Upper lobe of left lung (tissue), 4 donors: ENCODE results near the gene ZNF215.

Experiments
- EP300 ChIP-seq, 4 donors: sonication (generic); formaldehyde crosslinking; IDR thresholded peaks; one replicate each; pipeline ENCODE4 v1.5.1; 2017; ENCODE audit warnings: antibody characterized with exemption in 4 of 4, control low read depth in 2 of 4
- POLR2A ChIP-seq, 4 donors: fragments of 450-650 bp; IDR thresholded peaks; one replicate each; pipeline ENCODE4 v1.5.1; 2016 to 2017; ENCODE audit warnings: antibody characterized with exemption in 4 of 4, mild to moderate bottlenecking in 2 of 4
- POLR2AphosphoS5 ChIP-seq, 2 donors: sonication (generic); formaldehyde crosslinking; IDR thresholded peaks; one replicate each; pipeline ENCODE4 v1.5.1; 2017; ENCODE audit warnings: antibody characterized with exemption in 2 of 2
- TF ChIP-seq, protein P1 (sequence below), 6 experiments: fragments of 450-650 bp in 4 of 6; fragments of 200-600 bp in 2 of 6; sonication (generic) in 2 of 6; IDR thresholded peaks; one replicate each; pipeline ENCODE4 v1.5.1; 2016 to 2019; ENCODE audit warnings: antibody characterized with exemption in 6 of 6

DNA sequence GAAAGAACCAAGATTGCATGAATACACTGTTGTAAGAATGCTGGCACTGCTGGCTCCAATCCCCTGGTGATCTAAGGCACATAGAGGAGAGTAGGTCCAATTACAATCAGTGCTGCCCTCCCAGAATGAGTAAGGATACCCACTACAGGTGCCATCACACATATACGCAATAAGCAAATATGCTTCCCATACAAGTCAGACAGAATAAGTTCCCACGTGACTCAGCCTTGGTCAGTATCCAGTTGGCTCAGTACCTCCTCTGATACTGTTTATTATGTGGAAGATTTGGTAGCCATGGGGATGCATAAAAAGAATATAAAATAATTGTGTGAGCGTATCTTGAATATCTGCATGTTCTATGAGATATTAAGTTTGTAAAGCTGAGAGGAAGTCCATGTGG is 14.3 kb upstream of the ZNF215 start:
- no peak for TF ChIP-seq POLR2A (IDR thresholded peaks at IDR 0.05)
- TF ChIP-seq, protein P1, sequence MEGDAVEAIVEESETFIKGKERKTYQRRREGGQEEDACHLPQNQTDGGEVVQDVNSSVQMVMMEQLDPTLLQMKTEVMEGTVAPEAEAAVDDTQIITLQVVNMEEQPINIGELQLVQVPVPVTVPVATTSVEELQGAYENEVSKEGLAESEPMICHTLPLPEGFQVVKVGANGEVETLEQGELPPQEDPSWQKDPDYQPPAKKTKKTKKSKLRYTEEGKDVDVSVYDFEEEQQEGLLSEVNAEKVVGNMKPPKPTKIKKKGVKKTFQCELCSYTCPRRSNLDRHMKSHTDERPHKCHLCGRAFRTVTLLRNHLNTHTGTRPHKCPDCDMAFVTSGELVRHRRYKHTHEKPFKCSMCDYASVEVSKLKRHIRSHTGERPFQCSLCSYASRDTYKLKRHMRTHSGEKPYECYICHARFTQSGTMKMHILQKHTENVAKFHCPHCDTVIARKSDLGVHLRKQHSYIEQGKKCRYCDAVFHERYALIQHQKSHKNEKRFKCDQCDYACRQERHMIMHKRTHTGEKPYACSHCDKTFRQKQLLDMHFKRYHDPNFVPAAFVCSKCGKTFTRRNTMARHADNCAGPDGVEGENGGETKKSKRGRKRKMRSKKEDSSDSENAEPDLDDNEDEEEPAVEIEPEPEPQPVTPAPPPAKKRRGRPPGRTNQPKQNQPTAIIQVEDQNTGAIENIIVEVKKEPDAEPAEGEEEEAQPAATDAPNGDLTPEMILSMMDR (IDR thresholded peaks at IDR 0.05), result no peak
- no peak for TF ChIP-seq POLR2AphosphoS5 (IDR thresholded peaks at IDR 0.05)
- TF ChIP-seq EP300 (IDR thresholded peaks at IDR 0.05), result no peak
